Measurements from ENCODE around the gene CCNI2.

Gene CCNI2

GRCh38 chr5:132766020-132766805 lies 19.0 kb downstream of the CCNI2 start:
- Histone ChIP-seq H3K4me3 (no peak overlapping the region), H3K27ac (peak overlapping the region in 1 of 2 donors; percentile 66)
- TF ChIP-seq CTCF (IDR thresholded peaks at IDR 0.05), result no peak
- DNase-seq (ENCODE audit: low spot score), result no peak

- DNase-seq (ENCODE audit: low spot score), result no peak
- no peak overlapping the region for H3K4me3 ChIP-seq
- peak overlapping the region in 1 of 2 donors; percentile 66 for H3K27ac ChIP-seq
- no peak for TF ChIP-seq CTCF (IDR thresholded peaks at IDR 0.05)
These were observed 19.5 kb downstream of the CCNI2 start for GRCh38 chr5:132766806-132767055.

GRCh38 chr5:132767150-132767549 lies 19.9 kb downstream of the CCNI2 start:
- peak; percentile 58 for DNase-seq (ENCODE audit: low spot score)
- peak overlapping the region in 1 of 2 donors; percentile 66 for H3K27ac ChIP-seq
- no peak for TF ChIP-seq CTCF (IDR thresholded peaks at IDR 0.05)
- no peak overlapping the region for H3K4me3 ChIP-seq

- Histone ChIP-seq H3K4me3 (no peak overlapping the region), H3K27ac (peak overlapping the region in 1 of 2 donors; percentile 66)
- peak; percentile 72 for DNase-seq (ENCODE audit: low spot score)
- TF ChIP-seq CTCF (IDR thresholded peaks at IDR 0.05), result no peak
These were observed 21.3 kb downstream of the CCNI2 start for GRCh38 chr5:132768485-132768868.

GRCh38 chr5:132770476-132771159 lies 23.4 kb downstream of the CCNI2 start:
- peak; percentile 72 for DNase-seq (ENCODE audit: low spot score)
- Histone ChIP-seq H3K4me3 (no peak overlapping the region), H3K27ac (peak overlapping the region; percentile 79 to 97)
- TF ChIP-seq CTCF (IDR thresholded peaks at IDR 0.05), result no peak

- peak overlapping the region; percentile 16 for H3K4me3 ChIP-seq
- TF ChIP-seq CTCF (IDR thresholded peaks at IDR 0.05), result no peak
- H3K27ac ChIP-seq, result peak overlapping the region; percentile 79 to 97
- peak; percentile 79 for DNase-seq (ENCODE audit: low spot score)
These were observed 24.3 kb downstream of the CCNI2 start for GRCh38 chr5:132771503-132771998.
